K562 (cell line): ENCODE measurements around the gene ABCA13. TPM values are rescaled to one million over a fixed set of nuclear protein-coding genes. Genes with fewer than 3 reads are reported as not detected.
A peak's percentile ranks its signal among the peaks of the same experiment; 100 is the strongest.

ENCODE experiments used
- ATAC-seq: fragments of 200-7000 bp; cut with Tn5 transposase; 3 replicates; pipeline ENCODE4 v1.9.1; 2020; ENCODE audit warnings: moderate library complexity
- BruUV-seq: library from RNA; stranded (reverse); fragments of 400-500 nt; replicated peaks from 2 replicates; lab custom pipeline; 2021; lab: Mats Ljungman, UMichigan
- CTCF ChIA-PET: fragments of 300-600 bp; formaldehyde crosslinking; extraction: SDS; loops from one replicate; lab custom pipeline; 2021; ENCODE audit warnings: low intra/inter-chr PET ratio; lab: Yijun Ruan, JAX
- POLR2A ChIA-PET: fragments of 300-600, 350-650 bp; sonication (Branson Sonifier 250); formaldehyde crosslinking; extraction: SDS; loops from one replicate; lab custom pipeline; 2021; ENCODE audit warnings: antibody characterized with exemption, inconsistent platforms; lab: Yijun Ruan, JAX
- DNase-seq, 4 experiments: peaks; one replicate each; pipeline versions ENCODE4 v3.0.0 to v3.0.0-alpha.2; 2011 to 2018; ENCODE audit warnings: low spot score in 3 of 4, mixed read lengths in 3 of 4; ENCODE audit errors: extremely low read depth in 1 of 4
- FAIRE-seq: peaks from 2 replicates; lab custom pipeline; 2011; peaks lifted over from hg19 to GRCh38; lab: Jason Lieb, UNC
- H2AFZ ChIP-seq: 2 replicates; pipeline ENCODE4 v1.6.0; 2011; ENCODE audit warnings: low read depth, low read length, control low read depth, inconsistent platforms
- H3K27ac ChIP-seq: fragments of 200-600 bp; 3 replicates; pipeline ENCODE4 v1.8.0; 2011; ENCODE audit warnings: low read depth, mild to moderate bottlenecking, control low read depth, inconsistent platforms, low read length, moderate library complexity, mixed read lengths; ENCODE audit errors: extremely low read depth
- H3K27me3 ChIP-seq, 2 experiments: fragments of 300-600 bp in 1 of 2; 2 replicates in 1 of 2; 3 replicates in 1 of 2; pipeline versions ENCODE4 v1.6.0 to v1.8.0; 2011; ENCODE audit warnings: inconsistent platforms in 2 of 2, low read length in 2 of 2, mild to moderate bottlenecking in 1 of 2, mixed read lengths in 1 of 2, moderate library complexity in 1 of 2; ENCODE audit not compliant: control insufficient read depth in 2 of 2, insufficient read depth in 2 of 2
- H3K36me3 ChIP-seq: fragments of 300-600 bp; 3 replicates; pipeline ENCODE4 v1.8.0; 2011; ENCODE audit warnings: mild to moderate bottlenecking, low read length, inconsistent platforms; ENCODE audit not compliant: control insufficient read depth, insufficient read depth
- H3K4me1 ChIP-seq, 2 experiments: fragments of 200-600 bp in 1 of 2; replicated peaks in 1 of 2; 2 replicates in 1 of 2; 3 replicates in 1 of 2; pipeline versions ENCODE4 v1.5.1 to v1.8.0; 2011; ENCODE audit warnings: inconsistent platforms in 2 of 2, low read length in 2 of 2, mild to moderate bottlenecking in 1 of 2, mixed read lengths in 1 of 2, moderate library complexity in 1 of 2; ENCODE audit not compliant: control insufficient read depth in 2 of 2, insufficient read depth in 2 of 2
- H3K4me2 ChIP-seq: 2 replicates; pipeline ENCODE4 v1.6.1; 2011; ENCODE audit warnings: low read length, control low read depth, inconsistent platforms, mixed read lengths; ENCODE audit not compliant: insufficient read depth
- H3K4me3 ChIP-seq: fragments of 200-600 bp; sonication (generic), shearing (Covaris generic); 2 replicates; pipeline ENCODE4 v1.5.1; 2016; ENCODE audit warnings: control low read depth, inconsistent platforms
- H3K79me2 ChIP-seq: fragments of 200-600 bp; 3 replicates; pipeline ENCODE4 v1.8.0; 2011; ENCODE audit warnings: low read length, inconsistent platforms; ENCODE audit not compliant: control insufficient read depth, insufficient read depth
- H3K9ac ChIP-seq, 2 experiments: 2 replicates each; pipeline versions ENCODE4 v1.6.0 to v1.6.1; 2011; ENCODE audit warnings: low read depth in 2 of 2, low read length in 2 of 2, control low read depth in 1 of 2, inconsistent platforms in 1 of 2, mild to moderate bottlenecking in 1 of 2, mixed read lengths in 1 of 2; ENCODE audit not compliant: insufficient read depth in 1 of 2
- H3K9me1 ChIP-seq: one replicate; pipeline ENCODE4 v1.6.0; 2011; ENCODE audit warnings: inconsistent platforms, mild to moderate bottlenecking, low read length, moderate library complexity; ENCODE audit not compliant: control insufficient read depth, insufficient read depth
- H3K9me3 ChIP-seq: replicated peaks from 2 replicates; pipeline ENCODE4 v1.5.1; 2011; ENCODE audit warnings: low read depth, low read length, inconsistent platforms; ENCODE audit not compliant: control insufficient read depth, insufficient read depth
- H4K20me1 ChIP-seq: replicated peaks from 2 replicates; pipeline ENCODE4 v1.6.1; 2011; ENCODE audit warnings: low read length, inconsistent platforms, mixed read lengths; ENCODE audit not compliant: control insufficient read depth, insufficient read depth
- ATF7 ChIP-seq: fragments of 450-650 bp; IDR thresholded peaks from 2 replicates; pipeline ENCODE4 v1.7.1; 2014; ENCODE audit warnings: mild to moderate bottlenecking, moderate library complexity
- CHD2 ChIP-seq: IDR thresholded peaks from 2 replicates; pipeline ENCODE4 v1.6.1; 2011; ENCODE audit warnings: low read depth, low read length
- E2F6 ChIP-seq, 2 experiments: IDR thresholded peaks; 2 replicates each; pipeline ENCODE4 v1.6.1; 2011; ENCODE audit warnings: borderline replicate concordance in 1 of 2, control low read depth in 1 of 2, low read depth in 1 of 2, low read length in 1 of 2, mild to moderate bottlenecking in 1 of 2, mixed read lengths in 1 of 2, moderate library complexity in 1 of 2; ENCODE audit not compliant: insufficient read depth in 1 of 2, insufficient read length in 1 of 2, poor library complexity in 1 of 2, severe bottlenecking in 1 of 2; ENCODE audit errors: extremely low read depth in 1 of 2
- HDAC2 ChIP-seq: fragments of 450-650 bp; IDR thresholded peaks from 2 replicates; pipeline ENCODE4 v1.6.1; 2016; ENCODE audit warnings: mild to moderate bottlenecking
- HDAC8 ChIP-seq: fragments of 450-650 bp; IDR thresholded peaks from 2 replicates; pipeline ENCODE4 v1.6.1; 2016; ENCODE audit warnings: mild to moderate bottlenecking, missing genetic modification characterization, moderate library complexity, missing compliant biosample characterization
- MTF1 ChIP-seq: fragments of 250-450 bp; sonication (Bioruptor Pico); IDR thresholded peaks from 2 replicates; pipeline ENCODE4 v1.9.0; 2021; ENCODE audit warnings: moderate library complexity, mild to moderate bottlenecking, inconsistent platforms, borderline replicate concordance
- NFE2 ChIP-seq: IDR thresholded peaks from 2 replicates; pipeline ENCODE4 v1.6.1; 2014; ENCODE audit warnings: antibody characterized with exemption, low read depth
- NFXL1 ChIP-seq: fragments of 450-650 bp; formaldehyde crosslinking; IDR thresholded peaks from 2 replicates; pipeline ENCODE4 v1.4.0; 2021; ENCODE audit warnings: mild to moderate bottlenecking
- PURB ChIP-seq: sonication (generic); formaldehyde crosslinking; IDR thresholded peaks from 2 replicates; pipeline ENCODE4 v1.9.0; 2021; ENCODE audit warnings: low read depth, mild to moderate bottlenecking, missing genetic modification reagents
- SAFB ChIP-seq: fragments of 200-400 bp; formaldehyde crosslinking; IDR thresholded peaks from 2 replicates; pipeline ENCODE4 v1.6.1; 2017; ENCODE audit warnings: low read depth, low read length, borderline replicate concordance
- SETDB1 ChIP-seq: IDR thresholded peaks from one replicate; pipeline ENCODE4 v1.6.1; 2012; ENCODE audit warnings: low read length, control low read depth, inconsistent platforms
- SMARCA5 ChIP-seq: fragments of 450-650 bp; IDR thresholded peaks from 2 replicates; pipeline ENCODE4 v1.6.1; 2016
- SMC3 ChIP-seq: conservative IDR thresholded peaks from 2 replicates; pipeline ENCODE4 v1.6.1; 2011; ENCODE audit warnings: low read depth, low read length, improper control_type of control experiment; ENCODE audit not compliant: insufficient read depth
- SRSF9 ChIP-seq: fragments of 200-400 bp; formaldehyde crosslinking; IDR thresholded peaks from 2 replicates; pipeline ENCODE4 v1.6.1; 2017; ENCODE audit warnings: low read depth, low read length, borderline replicate concordance
- ZNF253 ChIP-seq: fragments of 250-450 bp; sonication (Bioruptor Pico); conservative IDR thresholded peaks from 2 replicates; pipeline ENCODE4 v1.6.1; 2021; ENCODE audit warnings: mild to moderate bottlenecking
- ZNF282 ChIP-seq: sonication (generic); formaldehyde crosslinking; IDR thresholded peaks from 2 replicates; pipeline ENCODE4 v1.8.1; 2023; ENCODE audit warnings: missing genetic modification reagents
- ZNF3 ChIP-seq: fragments of 250-450 bp; sonication (Bioruptor Pico); IDR thresholded peaks from 2 replicates; pipeline ENCODE4 v1.5.0; 2021; ENCODE audit warnings: mild to moderate bottlenecking, moderate library complexity
- ZNF316 ChIP-seq: fragments of 450-650 bp; IDR thresholded peaks from 2 replicates; pipeline ENCODE4 v1.6.1; 2016
- WGBS: fragments of 100-300 bp; shearing (Covaris generic); methylation state at CpG from one replicate; pipeline ENCODE4 v1.1.6; 2016; ENCODE audit warnings: low coverage, mixed read lengths; ENCODE audit not compliant: insufficient coverage; ENCODE audit errors: missing lambda C conversion rate; 5-methylcytosine and 5-hydroxymethylcytosine counted together
- in situ Hi-C: fragments of 300-500 bp; cut with MboI; formaldehyde crosslinking; loops from 4 replicates; pipeline ENCODE4 v1.15.0; 2018; ENCODE audit warnings: inconsistent platforms, mixed read lengths
- intact Hi-C: fragments of 100-400 bp; cut with micrococcal nuclease; formaldehyde crosslinking; loops from 2 replicates; pipeline ENCODE4 v1.14.2; 2022
- polyA plus RNA-seq, 8 experiments: library from polyadenylated mRNA; depleted of rRNA in 4 of 8; stranded (reverse) in 5 of 8; unstranded in 3 of 8; fragments of >200 nt; fragmentation: Nextera tagmentation in 2 of 8; fragmentation: Illumina TruSeq in 1 of 8; extraction: Ambion mirVana in 2 of 8; extraction: Trizol in 1 of 8; gene quantifications; 2 replicates each; pipeline versions ENCODE4 v1.2.1 to v1.2.3, GENCODE V29; 2011 to 2014; ENCODE audit warnings: inconsistent platforms in 1 of 8, missing spikeins in 1 of 8
- total RNA-seq, 7 experiments: library from RNA; depleted of rRNA in 6 of 7; stranded (reverse); fragments of >200 nt in 6 of 7; fragmentation: Illumina TruSeq in 2 of 7; extraction: Trizol in 2 of 7; gene quantifications; 2 replicates each; pipeline versions ENCODE4 v1.2.1 to v1.2.3, GENCODE V29; 2011 to 2021; ENCODE audit warnings: low replicate concordance in 1 of 7

Gene ABCA13
- total and polyA plus RNA-seq, 9 of the 15 experiments (the other 6 are each of a cell fraction or from before 2014, with no cell fraction given), result 0.14 to 1.5 (median 0.38) TPM

GRCh38 chr7:48429117-48429516 lies 257.9 kb downstream of the ABCA13 start:
- intact Hi-C loops (no loop called here), in situ Hi-C loops (no loop called here)
- ATAC-seq, result no peak
- ChIA-PET CTCF (no interaction called here), POLR2A (no interaction called here)
- Histone ChIP-seq H3K9me1 (no peaks in the 10 kb centered on the region), H3K27ac (no peak overlapping the region), H3K36me3 (no peaks in the 10 kb centered on the region), H3K9me3 (no peaks in the 10 kb centered on the region), H4K20me1 (no peaks in the 10 kb centered on the region), H2AFZ (no peak overlapping the region), H3K9ac (no peak overlapping the region), H3K4me2 (no peak overlapping the region), H3K79me2 (no peaks in the 10 kb centered on the region), H3K27me3 (no peaks in the 10 kb centered on the region), H3K4me3 (no peak overlapping the region), H3K4me1 (no peaks in the 10 kb centered on the region)
- DNase-seq, result no peak
- FAIRE-seq, result no peak
- TF ChIP-seq ZNF316 (peak; percentile 53), MTF1 (CRISPR knock-in tag) (no peak)
- BruUV-seq, result no TSS peak

- ChIA-PET POLR2A (no interaction called here), CTCF (no interaction called here)
- ATAC-seq, result no peak
- intact Hi-C loops (no loop called here), in situ Hi-C loops (no loop called here)
- no peak for FAIRE-seq
- H3K9me1 ChIP-seq, result no peaks in the 10 kb centered on the region
- H3K4me3 ChIP-seq, result no peak overlapping the region
- H3K4me1 ChIP-seq, result no peaks in the 10 kb centered on the region
- H3K36me3 ChIP-seq, result no peaks in the 10 kb centered on the region
- no peaks in the 10 kb centered on the region for H4K20me1 ChIP-seq
- H3K27me3 ChIP-seq, result no peaks in the 10 kb centered on the region
- no TSS peak for BruUV-seq
- H2AFZ ChIP-seq, result no peak overlapping the region
- no peak overlapping the region for H3K9ac ChIP-seq
- no peak overlapping the region for H3K4me2 ChIP-seq
- H3K79me2 ChIP-seq, result no peaks in the 10 kb centered on the region
- no peak for DNase-seq
- 0% methylated on average over 1 of the region's 1 CpG for WGBS
- H3K9me3 ChIP-seq, result no peaks in the 10 kb centered on the region
- no peak overlapping the region for H3K27ac ChIP-seq
- TF ChIP-seq NFE2 (no peak), SMARCA5 (no peak), SETDB1 (no peak), ZNF3 (CRISPR knock-in tag) (no peak), CHD2 (no peak), SMC3 (no peak), HDAC8 (tag) (no peak), HDAC2 (no peak), ZNF253 (CRISPR knock-in tag) (no peak), ZNF282 (no peak), PURB (CRISPR knock-in tag) (no peak), E2F6 (IDR thresholded peaks at IDR 0.05; ENCODE audit: borderline replicate concordance in 1 of 2, extremely low read depth in 1 of 2, insufficient read depth in 1 of 2, insufficient read length in 1 of 2, low read depth in 1 of 2, low read length in 1 of 2, poor library complexity in 1 of 2, severe bottlenecking in 1 of 2) (no peak), SAFB (no peak), ATF7 (no peak), SRSF9 (no peak), NFXL1 (CRISPR knock-in tag) (no peak)
These were observed 266.9 kb downstream of the ABCA13 start for GRCh38 chr7:48438206-48438605.
